Stimulated activated CD8-positive, alpha-beta memory T cell treated with anti-CD3 and anti-CD28 coated beads, Interleukin-15, amount 100 ng/mL, for 4 hours (primary cell): Measurements from ENCODE around the gene OR8A1.
"Not testable (repeated sequence)": the region's sequence is repeated elsewhere in the genome, so short reads cannot be mapped to it uniquely, and the experiment has no call there.

Experiments used
- DNase-seq, 2 donors: peaks; one replicate each; pipeline ENCODE4 v3.0.0-alpha.2; 2020; ENCODE audit warnings: low read depth in 2 of 2

Gene OR8A1

DNA sequence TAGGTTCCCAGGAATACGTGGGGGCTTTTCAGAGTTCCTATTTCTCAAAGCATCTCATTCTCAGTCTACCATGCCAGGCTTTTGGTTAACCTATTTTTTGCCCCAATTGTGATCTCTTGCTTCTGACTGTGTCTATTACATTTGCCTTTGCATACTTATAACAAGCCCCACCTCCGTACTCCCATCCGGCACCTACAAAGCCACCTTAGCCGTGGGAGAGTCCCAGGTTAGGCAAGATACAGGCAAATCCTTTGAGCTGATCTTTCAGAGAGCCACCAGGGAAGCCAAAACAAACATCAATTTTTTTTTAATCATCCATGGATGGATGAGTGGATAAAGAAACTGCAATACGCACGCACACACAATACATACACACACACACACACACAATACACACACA, 22.8 kb downstream of the OR8A1 start:
- no peak for DNase-seq

- DNase-seq, result no peak
These were observed 25.5 kb downstream of the OR8A1 start for GRCh38 chr11:124595302-124595701.

DNA sequence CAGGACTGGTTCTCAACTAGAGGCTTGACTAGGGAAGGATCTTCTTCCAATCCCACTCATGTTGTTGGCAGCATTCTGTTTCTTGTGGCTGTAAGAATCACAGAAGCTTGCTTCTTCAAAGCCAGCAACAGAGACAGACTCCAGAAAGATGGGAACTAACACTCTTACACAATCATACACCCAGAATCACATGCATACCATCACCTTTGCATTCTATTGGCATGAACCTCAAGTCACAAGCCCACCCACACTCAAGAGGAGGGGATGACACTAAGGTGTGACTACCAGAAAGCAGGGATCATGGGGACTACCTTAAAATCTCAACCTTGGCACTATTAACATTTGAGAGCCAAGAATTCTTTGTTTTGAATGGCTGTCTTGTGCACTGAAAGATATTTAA, 27.8 kb downstream of the OR8A1 start:
- DNase-seq, result no peak

DNA sequence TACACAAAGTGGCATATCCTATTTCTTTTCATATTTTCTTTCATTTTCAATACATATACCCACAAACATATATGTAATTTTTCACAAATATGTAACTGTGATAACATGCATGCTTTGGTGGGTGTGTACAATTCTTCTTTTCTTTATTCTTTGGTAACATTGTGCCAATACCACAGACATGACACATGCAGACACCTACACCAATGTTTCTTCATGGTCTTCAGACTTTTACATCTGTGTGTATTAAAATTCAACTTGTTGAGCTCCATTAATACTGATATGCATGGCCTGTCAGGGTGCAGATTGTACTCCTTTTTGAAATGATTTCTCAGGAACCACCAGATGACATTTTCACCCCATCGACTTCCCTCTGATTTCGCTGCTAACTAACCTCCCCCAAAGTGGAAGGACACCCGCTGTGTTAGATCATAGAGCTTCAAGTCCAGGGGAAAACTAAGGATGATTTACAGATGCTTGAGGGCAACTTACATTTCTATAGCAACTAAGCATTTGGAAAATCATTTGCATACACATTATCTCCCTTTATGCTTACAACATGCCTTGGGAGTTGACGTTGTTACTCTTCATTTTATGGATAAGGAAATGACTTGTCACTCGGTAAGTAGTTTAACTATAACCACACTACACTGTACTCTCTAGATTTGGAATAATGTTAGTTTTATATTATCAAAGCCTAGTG, 31.0 kb downstream of the OR8A1 start:
- no peak for DNase-seq

- no peak for DNase-seq
These were observed 32.4 kb downstream of the OR8A1 start for GRCh38 chr11:124602193-124602592.

- not testable (repeated sequence) for DNase-seq
These were observed 32.9 kb downstream of the OR8A1 start for GRCh38 chr11:124602723-124603122.

- no peak for DNase-seq
These were observed 35.9 kb downstream of the OR8A1 start for GRCh38 chr11:124605719-124606118.

- DNase-seq, result no peak
These were observed 38.4 kb downstream of the OR8A1 start for GRCh38 chr11:124608147-124608546.

DNA sequence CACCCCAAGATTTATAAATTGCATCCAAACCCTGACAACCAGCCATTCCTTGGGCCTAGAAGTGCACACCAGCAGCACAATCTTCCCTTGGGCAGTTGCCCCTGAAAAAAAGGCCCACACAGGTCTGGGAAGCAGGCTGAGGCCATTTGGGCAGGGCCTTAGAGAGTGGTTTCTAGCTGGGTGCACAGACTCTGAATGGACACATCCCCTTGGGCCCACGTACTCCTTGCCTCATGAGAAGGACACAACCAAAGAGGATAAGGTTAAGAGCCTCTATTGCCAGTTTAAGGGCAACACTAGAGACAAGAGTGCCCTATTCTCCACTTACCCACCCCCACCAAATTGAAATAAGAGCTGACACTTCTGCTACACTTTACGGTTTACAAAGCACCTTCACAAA, 40.5 kb downstream of the OR8A1 start:
- DNase-seq, result no peak

DNA sequence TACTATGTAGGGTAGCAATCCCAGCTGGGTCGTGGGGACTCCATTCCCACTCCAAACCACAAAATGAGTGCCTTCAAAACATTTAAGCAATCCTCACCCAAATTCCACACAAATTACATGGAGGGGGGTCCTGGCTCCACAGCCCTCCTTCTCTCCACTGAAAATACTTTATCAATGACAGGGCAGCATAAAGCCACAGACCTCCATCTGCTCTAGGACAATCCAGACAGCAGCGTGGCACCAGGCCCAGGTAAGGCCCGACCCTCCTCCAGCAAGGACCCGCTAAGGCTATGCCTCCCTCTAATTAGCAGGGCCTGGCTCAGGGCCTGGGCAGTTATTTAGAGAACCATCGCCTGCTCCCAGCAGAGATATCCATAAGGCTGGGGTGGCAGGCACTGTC, 41.3 kb downstream of the OR8A1 start, which contains the start of gene PANX3:
Gene PANX3, plus strand, starts transcription at position 365 of the 400 bp plus-strand sequence. CDS start 129 bp downstream, outside the sequence.
- no peak for DNase-seq

DNA sequence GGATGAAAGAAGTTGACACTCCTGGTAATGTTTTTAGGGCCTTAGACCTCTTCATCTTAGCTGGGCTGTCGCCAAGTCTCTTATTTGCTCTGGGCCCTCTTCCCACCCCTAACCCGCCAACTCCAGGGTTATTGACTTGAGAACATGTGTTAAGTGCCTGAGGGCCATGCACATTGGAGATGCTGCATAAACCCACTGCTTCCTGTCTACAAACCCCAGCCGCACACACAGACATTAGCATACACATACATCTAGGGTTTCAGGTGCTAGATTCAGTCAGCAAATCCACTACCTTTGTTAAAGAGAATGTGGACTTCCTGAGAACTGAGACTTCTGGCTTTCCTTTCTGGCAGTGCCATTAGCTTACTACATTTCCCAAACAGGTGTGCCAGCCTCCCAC, 42.2 kb downstream of the OR8A1 start:
- no peak for DNase-seq

DNA sequence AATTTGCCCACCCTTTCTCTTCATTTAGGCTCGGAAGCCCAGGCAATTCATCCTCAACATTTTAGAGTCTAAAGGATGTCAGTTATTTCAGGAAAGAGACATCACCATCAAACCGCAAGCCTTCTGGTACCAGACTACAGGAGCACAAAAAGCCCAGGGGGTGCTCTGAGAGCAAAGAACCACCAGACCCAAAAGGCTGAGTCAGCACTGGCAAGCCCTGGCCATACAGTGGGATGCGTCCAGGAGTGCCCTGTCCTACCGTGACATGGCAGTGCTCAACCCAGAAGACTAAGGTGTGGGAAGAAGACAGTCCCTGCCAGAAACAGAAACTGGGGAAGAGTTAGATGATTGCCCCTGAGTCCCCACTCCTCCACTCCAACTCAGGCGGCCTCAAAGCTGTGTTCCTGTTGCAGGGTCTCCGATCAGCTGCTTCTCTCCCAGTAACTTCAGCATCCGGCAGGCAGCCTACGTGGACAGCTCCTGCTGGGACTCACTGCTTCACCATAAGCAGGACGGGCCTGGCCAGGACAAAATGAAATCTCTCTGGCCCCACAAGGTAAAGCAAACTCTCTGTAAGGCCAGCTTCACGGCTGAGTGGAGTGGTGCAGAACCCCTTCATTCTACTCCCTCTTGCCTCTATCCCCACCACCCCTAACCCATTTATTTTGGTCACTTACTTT, 42.9 kb downstream of the OR8A1 start:
- DNase-seq, result no peak

DNA sequence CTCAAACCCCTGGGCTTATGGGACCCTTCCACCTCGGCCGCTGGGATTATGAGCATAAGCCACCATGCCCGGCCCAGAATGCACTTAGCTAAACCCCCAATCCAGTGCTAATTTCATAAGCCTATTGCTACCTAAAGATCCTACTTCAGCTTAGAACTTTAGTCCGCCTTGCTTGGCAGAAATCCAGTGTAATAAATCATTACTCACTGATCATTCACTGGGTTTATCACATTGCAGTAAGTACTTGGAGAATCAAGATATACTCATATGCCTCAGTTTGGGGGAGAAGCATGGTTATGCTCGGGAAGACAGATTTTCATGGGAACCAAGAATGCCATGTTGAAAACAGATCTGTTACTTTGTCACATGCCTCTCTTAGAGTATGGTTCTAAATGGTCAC, 49.1 kb downstream of the OR8A1 start:
- no peak for DNase-seq
